ENCODE measurements around the gene FAM229B.
"Not testable (repeated sequence)": the region's sequence is repeated elsewhere in the genome, so short reads cannot be mapped to it uniquely, and the experiment has no call there.

The FAM229B gene

DNA sequence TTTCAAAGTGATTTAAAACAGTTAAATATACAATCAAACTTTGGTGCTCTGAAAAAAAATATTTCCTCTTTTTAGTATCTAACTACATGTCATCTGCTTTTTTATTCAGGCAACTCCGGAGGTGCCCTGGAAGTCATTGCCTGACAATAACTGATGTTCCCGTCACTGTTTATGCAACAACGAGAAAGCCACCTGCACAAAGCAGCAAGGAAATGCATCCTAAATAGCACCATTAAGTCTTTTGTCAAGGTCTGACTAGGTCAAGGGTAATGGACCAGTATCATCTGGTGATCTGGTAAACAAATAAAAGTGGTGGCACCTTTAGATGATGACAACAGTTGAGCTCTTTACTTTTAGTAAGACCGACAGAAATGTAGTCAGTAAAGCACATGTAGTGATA is 13.2 kb downstream of the FAM229B start:
- Histone ChIP-seq H3K36me3 (peaks cover 3 to 32% (median 16%) of the 10 kb centered on the region in 3 donors), H3K4me3 (no peak overlapping the region), H3K4me1 (no peaks in the 10 kb centered on the region), H3K27ac (no peak overlapping the region), H3K27me3 (no peaks in the 10 kb centered on the region), H3K9me3 (no peaks in the 10 kb centered on the region)
- no peak for TF ChIP-seq CTCF (IDR thresholded peaks at IDR 0.05)
- intact Hi-C loops (cut with DNase I; ENCODE audit: low total_unique reads) = no loop called here
- no peak for DNase-seq

GRCh38 chr6:112106026-112106425 is 18.6 kb downstream of the FAM229B start:
- DNase-seq; H3K9me3 ChIP-seq; intact Hi-C loops (cut with DNase I; ENCODE audit: low total_unique reads); H3K27ac ChIP-seq; H3K27me3 ChIP-seq; H3K4me3 ChIP-seq; H3K4me1 ChIP-seq: not testable (repeated sequence)
- H3K36me3 ChIP-seq = peaks cover 28 to 47% (median 46%) of the 10 kb centered on the region in 3 donors

- Histone ChIP-seq H3K27me3 (no peaks in the 10 kb centered on the region), H3K36me3 (peaks cover 31 to 50% (median 46%) of the 10 kb centered on the region in 3 donors), H3K4me1 (no peaks in the 10 kb centered on the region), H3K4me3 (no peak overlapping the region), H3K27ac (no peak overlapping the region), H3K9me3 (no peaks in the 10 kb centered on the region)
- intact Hi-C loops (cut with DNase I; ENCODE audit: low total_unique reads) = no loop called here
- no peak for DNase-seq
- no peak for TF ChIP-seq CTCF (IDR thresholded peaks at IDR 0.05)
Observed at GRCh38 chr6:112106562-112106961, 19.2 kb downstream of the FAM229B start.

- Histone ChIP-seq H3K9me3 (no peaks in the 10 kb centered on the region), H3K27me3 (no peaks in the 10 kb centered on the region), H3K4me1 (no peaks in the 10 kb centered on the region), H3K4me3 (no peak overlapping the region), H3K36me3 (peaks cover 43 to 73% (median 64%) of the 10 kb centered on the region in 3 donors), H3K27ac (no peak overlapping the region)
- no peak for DNase-seq
- intact Hi-C loops (cut with DNase I; ENCODE audit: low total_unique reads) = no loop called here
- no peak for TF ChIP-seq CTCF (IDR thresholded peaks at IDR 0.05)
Observed at GRCh38 chr6:112109262-112109661, 21.9 kb downstream of the FAM229B start.

GRCh38 chr6:112113431-112113830 is 26.0 kb downstream of the FAM229B start:
- intact Hi-C loops (cut with DNase I; ENCODE audit: low total_unique reads) = no loop called here
- H3K27ac ChIP-seq = no peak overlapping the region
- no peaks in the 10 kb centered on the region for H3K4me1 ChIP-seq
- no peaks in the 10 kb centered on the region for H3K27me3 ChIP-seq
- DNase-seq = no peak
- H3K9me3 ChIP-seq = no peaks in the 10 kb centered on the region
- H3K4me3 ChIP-seq = no peak overlapping the region
- TF ChIP-seq CTCF (IDR thresholded peaks at IDR 0.05) = no peak
- peaks cover 57 to 89% (median 70%) of the 10 kb centered on the region in 3 donors for H3K36me3 ChIP-seq

- TF ChIP-seq CTCF (IDR thresholded peaks at IDR 0.05) = no peak
- H3K36me3 ChIP-seq = peaks cover 57 to 89% (median 70%) of the 10 kb centered on the region in 3 donors
Observed at GRCh38 chr6:112113918-112114317, 26.5 kb downstream of the FAM229B start.

More at GRCh38 chr6:112113918-112114317, 26.5 kb downstream of the FAM229B start:
- H3K27me3 ChIP-seq = no peaks in the 10 kb centered on the region
- H3K4me1 ChIP-seq = no peaks in the 10 kb centered on the region
- intact Hi-C loops (cut with DNase I; ENCODE audit: low total_unique reads) = no loop called here
- no peak overlapping the region for H3K27ac ChIP-seq
- H3K4me3 ChIP-seq = no peak overlapping the region
- DNase-seq = no peak
- H3K9me3 ChIP-seq = no peaks in the 10 kb centered on the region

Measured in tibial artery (tissue), 4 donors.